Measurements from ENCODE around the gene TRABD.

Gene TRABD

DNA sequence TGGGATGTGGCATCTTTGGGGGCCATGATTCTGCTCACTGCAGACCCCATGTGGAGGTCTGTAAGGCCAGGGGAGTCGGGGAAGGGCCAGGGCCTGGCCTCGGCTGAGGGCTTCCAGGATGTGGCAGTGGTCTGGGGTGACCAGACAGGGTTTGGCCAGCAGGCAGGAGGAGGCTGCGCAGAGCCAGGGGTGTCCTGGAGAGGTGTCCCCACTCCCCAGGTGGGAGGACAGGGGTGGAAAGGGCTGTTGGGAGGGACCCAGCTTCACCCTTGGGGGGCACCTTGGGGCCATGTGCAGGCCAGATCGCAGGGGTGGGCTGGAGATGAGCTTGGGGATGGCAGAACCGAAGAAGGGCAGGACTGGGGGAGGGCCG is 11.7 kb upstream of the TRABD start:
- no peak overlapping the region for H3K27ac ChIP-seq
- TF ChIP-seq, protein P1, sequence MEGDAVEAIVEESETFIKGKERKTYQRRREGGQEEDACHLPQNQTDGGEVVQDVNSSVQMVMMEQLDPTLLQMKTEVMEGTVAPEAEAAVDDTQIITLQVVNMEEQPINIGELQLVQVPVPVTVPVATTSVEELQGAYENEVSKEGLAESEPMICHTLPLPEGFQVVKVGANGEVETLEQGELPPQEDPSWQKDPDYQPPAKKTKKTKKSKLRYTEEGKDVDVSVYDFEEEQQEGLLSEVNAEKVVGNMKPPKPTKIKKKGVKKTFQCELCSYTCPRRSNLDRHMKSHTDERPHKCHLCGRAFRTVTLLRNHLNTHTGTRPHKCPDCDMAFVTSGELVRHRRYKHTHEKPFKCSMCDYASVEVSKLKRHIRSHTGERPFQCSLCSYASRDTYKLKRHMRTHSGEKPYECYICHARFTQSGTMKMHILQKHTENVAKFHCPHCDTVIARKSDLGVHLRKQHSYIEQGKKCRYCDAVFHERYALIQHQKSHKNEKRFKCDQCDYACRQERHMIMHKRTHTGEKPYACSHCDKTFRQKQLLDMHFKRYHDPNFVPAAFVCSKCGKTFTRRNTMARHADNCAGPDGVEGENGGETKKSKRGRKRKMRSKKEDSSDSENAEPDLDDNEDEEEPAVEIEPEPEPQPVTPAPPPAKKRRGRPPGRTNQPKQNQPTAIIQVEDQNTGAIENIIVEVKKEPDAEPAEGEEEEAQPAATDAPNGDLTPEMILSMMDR (IDR thresholded peaks at IDR 0.05): no peak
- TF ChIP-seq ZFX (IDR thresholded peaks at IDR 0.05; ENCODE audit: borderline replicate concordance): no peak

DNA sequence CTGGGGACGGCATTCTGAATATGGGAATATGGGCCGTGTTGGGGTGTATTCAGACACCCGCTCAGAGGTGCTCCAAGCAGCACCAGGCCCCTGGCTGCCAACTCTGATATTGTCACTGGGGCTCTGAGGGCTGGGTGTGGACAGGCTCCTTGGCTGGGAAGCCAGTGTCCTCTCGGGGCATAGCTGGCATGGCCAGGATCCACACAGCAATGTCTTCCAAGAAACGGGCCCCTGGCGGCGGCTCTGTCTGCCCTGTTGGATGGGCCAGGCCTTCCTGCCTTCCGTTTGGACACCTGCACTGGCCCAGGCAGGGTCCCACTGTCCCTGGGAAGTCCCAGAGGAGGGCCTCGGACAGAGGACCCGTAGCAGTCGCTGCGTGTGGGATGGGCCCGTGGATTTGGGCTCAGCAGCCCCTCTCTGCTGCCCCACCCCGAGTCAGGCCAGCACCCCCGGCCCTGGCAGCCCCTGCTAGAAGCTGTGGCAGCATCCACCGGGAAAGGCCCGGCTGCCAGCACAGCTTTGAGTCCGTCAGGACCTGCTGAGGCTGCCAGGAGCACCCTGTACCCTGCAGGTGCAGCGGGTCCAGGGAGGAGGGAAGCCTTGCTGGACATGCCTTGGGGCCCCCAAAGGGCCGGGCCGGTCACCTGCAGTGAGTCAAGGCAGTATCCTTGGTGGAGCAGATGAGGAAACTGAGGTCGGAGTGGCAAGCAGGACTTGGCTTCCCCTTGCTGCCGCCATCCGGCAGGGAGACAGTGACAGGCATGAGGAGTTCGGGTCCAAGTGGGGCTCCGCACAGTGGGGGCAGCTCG is 11.1 kb upstream of the TRABD start:
- H3K27ac ChIP-seq: no peak overlapping the region
- no peak for TF ChIP-seq ZFX (IDR thresholded peaks at IDR 0.05; ENCODE audit: borderline replicate concordance)
- TF ChIP-seq, protein P1 (IDR thresholded peaks at IDR 0.05): no peak

DNA sequence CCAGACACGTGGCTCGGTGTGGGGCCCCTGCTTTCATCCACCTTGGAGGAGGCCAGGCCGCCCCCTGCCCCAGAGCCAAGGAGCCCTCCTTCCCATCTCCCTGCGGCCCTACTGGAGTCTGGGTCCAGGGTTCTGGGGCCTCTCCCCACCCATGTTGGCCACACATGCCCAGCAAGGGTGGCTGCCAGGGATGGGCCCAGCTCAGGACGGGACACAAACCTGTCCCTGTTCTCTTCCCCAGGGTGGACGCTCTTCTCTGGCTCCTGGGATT is 10.6 kb upstream of the TRABD start:
- no peak for TF ChIP-seq ZFX (IDR thresholded peaks at IDR 0.05; ENCODE audit: borderline replicate concordance)
- TF ChIP-seq, protein P1 (IDR thresholded peaks at IDR 0.05): no peak
- H3K27ac ChIP-seq: no peak overlapping the region

DNA sequence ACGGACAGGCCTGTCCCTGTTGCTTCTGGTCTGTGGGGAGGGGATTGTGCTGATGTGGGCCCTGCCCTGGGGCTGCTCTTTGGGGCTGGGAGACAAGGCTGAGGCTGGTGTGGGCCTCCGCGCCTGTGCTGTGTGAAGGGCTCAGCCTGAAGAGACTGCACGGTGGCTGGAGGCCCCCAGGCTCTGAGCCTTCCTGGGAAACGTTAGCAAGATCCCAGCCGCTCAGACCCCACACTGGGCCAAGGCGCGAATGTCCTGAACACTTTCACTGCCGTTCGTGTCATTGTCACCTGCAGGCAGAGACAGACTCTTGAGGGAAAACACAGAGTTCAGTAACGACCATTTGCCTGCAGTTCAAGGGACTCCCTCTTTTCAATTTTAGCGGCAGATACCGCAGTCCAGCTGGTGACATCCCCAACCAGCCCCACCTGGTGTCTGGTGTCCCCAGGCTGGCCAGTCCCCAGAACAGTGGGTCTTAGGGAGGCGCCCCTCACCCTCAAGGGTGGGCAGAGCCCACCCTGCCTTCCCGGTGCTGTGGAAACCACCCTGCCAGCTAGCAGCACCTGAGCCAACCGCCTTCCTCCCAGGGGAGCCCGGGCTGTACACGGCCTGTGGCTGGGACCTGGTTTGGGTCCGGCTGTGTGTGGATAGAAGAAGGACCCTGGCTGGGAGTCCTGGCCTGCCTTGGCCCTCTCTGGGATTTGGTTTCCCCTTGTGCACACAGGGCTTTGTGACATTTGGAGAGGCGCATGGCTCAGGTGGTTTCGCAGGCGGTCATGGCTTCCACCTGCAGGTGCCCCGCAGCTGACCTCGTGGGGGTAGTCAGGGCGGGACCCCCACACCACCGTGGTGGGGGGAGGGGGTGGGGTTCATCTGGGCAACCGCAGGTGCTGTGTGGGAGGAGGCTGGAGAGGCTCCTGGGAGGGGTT is 9.5 kb upstream of the TRABD start:
- H3K27ac ChIP-seq: no peak overlapping the region
- TF ChIP-seq, protein P1 (IDR thresholded peaks at IDR 0.05): no peak
- TF ChIP-seq ZFX (IDR thresholded peaks at IDR 0.05; ENCODE audit: borderline replicate concordance): no peak

DNA sequence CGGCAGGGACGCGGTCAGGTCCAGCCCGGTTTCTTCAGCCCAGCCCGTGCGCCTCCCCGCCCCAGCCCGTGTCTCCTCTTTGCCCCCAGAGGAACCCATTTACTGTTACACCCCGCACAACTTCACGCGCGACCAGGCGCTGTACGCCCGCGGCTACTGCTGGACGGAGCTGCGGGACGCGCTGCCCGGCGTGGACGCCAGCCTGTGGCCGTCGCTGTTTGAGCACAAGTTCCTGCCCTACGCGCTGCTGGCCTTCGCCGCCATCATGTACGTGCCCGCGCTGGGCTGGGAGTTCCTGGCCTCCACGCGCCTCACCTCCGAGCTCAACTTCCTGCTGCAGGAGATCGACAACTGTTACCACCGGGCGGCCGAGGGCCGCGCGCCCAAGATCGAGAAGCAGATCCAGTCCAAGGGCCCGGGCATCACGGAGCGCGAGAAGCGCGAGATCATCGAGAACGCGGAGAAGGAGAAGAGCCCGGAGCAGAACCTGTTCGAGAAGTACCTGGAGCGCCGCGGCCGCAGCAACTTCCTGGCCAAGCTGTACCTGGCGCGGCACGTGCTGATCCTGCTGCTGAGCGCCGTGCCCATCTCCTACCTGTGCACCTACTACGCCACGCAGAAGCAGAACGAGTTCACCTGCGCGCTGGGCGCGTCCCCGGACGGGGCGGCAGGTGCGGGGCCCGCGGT is 8.7 kb upstream of the TRABD start:
- TF ChIP-seq ZFX (IDR thresholded peaks at IDR 0.05; ENCODE audit: borderline replicate concordance): no peak
- TF ChIP-seq, protein P1 (IDR thresholded peaks at IDR 0.05): no peak
- H3K27ac ChIP-seq: no peak overlapping the region

DNA sequence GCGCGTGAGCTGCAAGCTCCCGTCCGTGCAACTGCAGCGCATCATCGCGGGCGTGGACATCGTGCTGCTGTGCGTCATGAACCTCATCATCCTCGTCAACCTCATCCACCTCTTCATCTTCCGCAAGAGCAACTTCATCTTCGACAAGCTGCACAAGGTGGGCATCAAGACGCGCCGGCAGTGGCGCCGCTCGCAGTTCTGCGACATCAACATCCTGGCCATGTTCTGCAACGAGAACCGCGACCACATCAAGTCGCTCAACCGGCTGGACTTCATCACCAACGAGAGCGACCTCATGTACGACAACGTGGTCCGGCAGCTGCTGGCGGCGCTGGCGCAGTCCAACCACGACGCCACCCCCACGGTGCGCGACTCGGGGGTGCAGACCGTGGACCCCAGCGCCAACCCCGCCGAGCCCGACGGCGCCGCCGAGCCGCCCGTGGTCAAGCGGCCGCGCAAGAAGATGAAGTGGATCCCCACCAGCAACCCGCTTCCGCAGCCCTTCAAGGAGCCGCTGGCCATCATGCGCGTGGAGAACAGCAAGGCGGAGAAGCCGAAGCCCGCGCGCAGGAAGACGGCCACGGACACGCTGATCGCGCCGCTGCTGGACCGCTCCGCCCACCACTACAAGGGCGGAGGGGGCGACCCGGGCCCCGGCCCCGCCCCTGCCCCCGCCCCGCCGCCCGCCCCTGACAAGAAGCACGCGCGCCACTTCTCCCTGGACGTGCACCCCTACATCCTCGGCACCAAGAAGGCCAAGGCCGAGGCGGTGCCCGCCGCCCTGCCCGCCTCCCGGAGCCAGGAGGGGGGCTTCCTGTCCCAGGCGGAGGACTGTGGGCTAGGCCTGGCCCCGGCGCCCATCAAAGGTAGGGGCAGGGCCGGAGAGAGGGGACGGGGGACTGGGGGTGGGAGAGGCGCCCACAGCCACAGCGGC is 7.9 kb upstream of the TRABD start:
- no peak for TF ChIP-seq ZFX (IDR thresholded peaks at IDR 0.05; ENCODE audit: borderline replicate concordance)
- TF ChIP-seq, protein P1 (IDR thresholded peaks at IDR 0.05): no peak
- no peak overlapping the region for H3K27ac ChIP-seq

Measured in 22Rv1 (cell line).